GM12891 (cell line): ENCODE measurements around the gene FHL1.

Experiments used
- PAX5 ChIP-seq: IDR thresholded peaks from 2 replicates; pipeline ENCODE4 v1.6.1; 2011; ENCODE audit warnings: low read length, moderate library complexity, mild to moderate bottlenecking; ENCODE audit not compliant: insufficient read depth, severe bottlenecking
- POLR2A ChIP-seq: IDR thresholded peaks from 2 replicates; pipeline ENCODE4 v1.6.1; 2011; ENCODE audit warnings: low read depth, low read length, control low read depth
- POLR2AphosphoS5 ChIP-seq: IDR thresholded peaks from 2 replicates; pipeline ENCODE4 v1.6.1; 2011; ENCODE audit warnings: low read depth, low read length, control low read depth
- SPI1 ChIP-seq: IDR thresholded peaks from 2 replicates; pipeline ENCODE4 v1.6.1; 2011; ENCODE audit warnings: low read depth, low read length, control low read depth
- TAF1 ChIP-seq: IDR thresholded peaks from 2 replicates; pipeline ENCODE4 v1.6.1; 2011; ENCODE audit warnings: low read depth, low read length, control low read depth

GRCh38 chrX:136237074-136237473, 89.7 kb downstream of the FHL1 start:
- TF ChIP-seq SPI1: no peak
- TF ChIP-seq TAF1: no peak
- no peak for TF ChIP-seq POLR2AphosphoS5
- TF ChIP-seq POLR2A: no peak
- no peak for TF ChIP-seq PAX5
